Lower leg skin (tissue), 4 donors: ENCODE data around the gene WBP1L. TPM values are rescaled to one million over a fixed set of nuclear protein-coding genes. Genes with fewer than 3 reads are reported as not detected.
"Not testable (repeated sequence)": the region's sequence is repeated elsewhere in the genome, so short reads cannot be mapped to it uniquely, and the experiment has no call there.

Experiments used
- DNase-seq, 2 donors: peaks; one replicate each; pipeline ENCODE4 v3.0.0-alpha.2; 2019; ENCODE audit warnings: low spot score in 2 of 2
- H3K4me3 ChIP-seq: fragments of 200-600 bp; sonication (generic); 2 replicates; pipeline ENCODE4 v1.5.1; 2017; ENCODE audit warnings: mild to moderate bottlenecking, low read depth; ENCODE audit not compliant: poor library complexity, severe bottlenecking
- POLR2A ChIP-seq, 2 donors: fragments of 450-650 bp; IDR thresholded peaks; one replicate each; pipeline ENCODE4 v1.6.1; 2016 to 2017; ENCODE audit warnings: antibody characterized with exemption in 2 of 2, mild to moderate bottlenecking in 1 of 2, moderate library complexity in 1 of 2
- WGBS, 2 donors: methylation state at CpG; one replicate each; pipeline ENCODE4 v1.1.5; 2018; 5-methylcytosine and 5-hydroxymethylcytosine counted together
- intact Hi-C: fragments of 100-400 bp; cut with DNase I; formaldehyde crosslinking; loops from one replicate; pipeline ENCODE4 v1.15.0; 2023; ENCODE audit warnings: low total_unique reads
- total RNA-seq, 4 donors: library from RNA; depleted of rRNA; stranded (reverse); fragments of >200 nt; gene quantifications; one replicate each; pipeline ENCODE4 v1.1.0, GENCODE V29; 2016
- TF ChIP-seq, protein P1 (sequence below), 3 donors: fragments of 450-650 bp; IDR thresholded peaks; one replicate each; pipeline ENCODE4 v1.5.1; 2016; ENCODE audit warnings: antibody characterized with exemption in 3 of 3, mild to moderate bottlenecking in 3 of 3, moderate library complexity in 2 of 3

Gene WBP1L
- 100 to 1,000 TPM; 144 to 171 (median 163) TPM for total RNA-seq

DNA sequence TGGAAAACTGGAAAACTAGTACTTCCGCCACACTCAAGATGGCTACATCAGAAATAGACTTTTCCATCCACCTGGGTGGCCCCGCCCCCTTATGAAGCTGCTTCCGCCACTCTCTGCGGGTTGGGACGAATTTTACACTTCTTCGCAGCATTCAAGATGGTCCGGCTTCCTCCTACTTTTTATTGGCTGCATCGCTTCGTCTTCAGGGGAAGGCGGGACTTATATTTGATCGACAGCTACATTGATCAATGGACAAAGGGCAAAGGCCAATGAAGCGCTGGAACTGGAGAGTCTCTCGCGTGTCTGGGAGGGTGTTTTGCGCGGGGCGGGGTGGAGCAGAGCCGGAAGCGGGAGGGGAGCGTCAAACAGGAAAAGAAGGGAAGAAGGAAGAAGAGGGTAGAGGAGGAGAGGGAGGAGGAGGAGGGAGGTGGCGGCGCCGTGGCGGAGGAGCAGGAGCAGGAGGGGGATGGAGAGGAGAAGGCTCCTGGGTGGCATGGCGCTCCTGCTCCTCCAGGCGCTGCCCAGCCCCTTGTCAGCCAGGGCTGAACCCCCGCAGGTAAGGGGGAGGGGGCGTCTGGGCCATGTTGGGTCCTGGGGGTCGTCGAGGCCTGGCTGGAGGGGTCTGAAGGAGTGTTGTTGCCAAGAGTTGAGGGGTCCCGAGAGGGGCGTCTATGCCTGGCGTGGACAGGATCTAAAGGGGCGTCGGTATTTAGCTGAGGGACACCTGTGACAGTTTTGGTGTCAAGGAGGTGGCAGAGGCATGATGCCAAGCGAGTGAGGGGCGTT lies at the start of gene WBP1L:
Gene WBP1L (plus strand): TSS at position 361 of the 786 bp plus-strand sequence. CDS start 106 bp downstream, at position 467.
- intact Hi-C loops = no loop called here
- WGBS, 2 donors = 0% methylated on average over 36 to 37 of the region's 37 CpGs

DNA sequence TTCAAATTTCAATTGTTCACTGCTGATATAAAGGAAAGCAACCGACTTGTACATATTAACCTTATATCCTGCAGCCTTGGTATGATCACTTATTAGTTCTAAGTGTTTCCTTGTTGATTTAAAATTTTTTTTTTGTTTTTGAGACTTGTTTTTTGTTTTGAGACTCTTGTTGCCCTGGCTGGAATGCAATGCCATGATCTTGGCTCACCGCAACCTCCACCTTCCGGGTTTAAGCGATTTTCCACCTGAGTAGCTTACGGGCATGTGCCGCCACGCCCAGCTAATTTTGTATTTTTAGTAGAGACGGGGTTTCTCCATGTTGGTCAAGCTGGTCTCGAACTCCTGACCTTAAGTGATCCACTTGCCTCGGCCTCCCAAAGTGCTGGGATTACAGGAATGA lies 48.3 kb upstream of the WBP1L start:
- intact Hi-C loops, DNase-seq, H3K4me3 ChIP-seq: not testable (repeated sequence)
- 96% methylated on average over 10 of the region's 10 CpGs for WGBS, 2 donors

More for the DNA sequence above, at the start of gene WBP1L:
- TF ChIP-seq, protein P1, sequence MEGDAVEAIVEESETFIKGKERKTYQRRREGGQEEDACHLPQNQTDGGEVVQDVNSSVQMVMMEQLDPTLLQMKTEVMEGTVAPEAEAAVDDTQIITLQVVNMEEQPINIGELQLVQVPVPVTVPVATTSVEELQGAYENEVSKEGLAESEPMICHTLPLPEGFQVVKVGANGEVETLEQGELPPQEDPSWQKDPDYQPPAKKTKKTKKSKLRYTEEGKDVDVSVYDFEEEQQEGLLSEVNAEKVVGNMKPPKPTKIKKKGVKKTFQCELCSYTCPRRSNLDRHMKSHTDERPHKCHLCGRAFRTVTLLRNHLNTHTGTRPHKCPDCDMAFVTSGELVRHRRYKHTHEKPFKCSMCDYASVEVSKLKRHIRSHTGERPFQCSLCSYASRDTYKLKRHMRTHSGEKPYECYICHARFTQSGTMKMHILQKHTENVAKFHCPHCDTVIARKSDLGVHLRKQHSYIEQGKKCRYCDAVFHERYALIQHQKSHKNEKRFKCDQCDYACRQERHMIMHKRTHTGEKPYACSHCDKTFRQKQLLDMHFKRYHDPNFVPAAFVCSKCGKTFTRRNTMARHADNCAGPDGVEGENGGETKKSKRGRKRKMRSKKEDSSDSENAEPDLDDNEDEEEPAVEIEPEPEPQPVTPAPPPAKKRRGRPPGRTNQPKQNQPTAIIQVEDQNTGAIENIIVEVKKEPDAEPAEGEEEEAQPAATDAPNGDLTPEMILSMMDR (IDR thresholded peaks at IDR 0.05) = no peak
- TF ChIP-seq POLR2A (IDR thresholded peaks at IDR 0.05) = peak in 1 of 2 donors; percentile 52
- peak within 1 kb of the TSS; percentile 92 for H3K4me3 ChIP-seq
- peak; percentile 99 for DNase-seq

DNA sequence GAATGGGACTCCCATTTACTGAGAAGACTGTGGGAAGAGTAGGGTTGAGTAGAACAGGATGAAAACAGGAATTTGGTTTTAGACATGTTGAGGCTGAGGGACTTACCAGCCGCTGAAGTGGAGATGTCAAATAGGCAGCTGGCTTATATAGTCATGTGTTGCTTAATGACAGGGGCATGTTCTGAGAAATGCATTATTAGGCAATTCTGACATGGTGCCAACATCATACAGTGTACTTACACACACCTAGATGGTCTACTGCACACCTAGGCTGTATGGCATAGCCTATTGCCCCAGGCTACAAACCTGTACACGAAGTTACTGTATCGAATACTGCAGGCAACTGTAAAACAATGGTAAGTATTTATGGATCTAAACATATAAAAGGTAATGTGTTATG lies 47.0 kb upstream of the WBP1L start:
- TF ChIP-seq POLR2A (IDR thresholded peaks at IDR 0.05) = no peak
- TF ChIP-seq, protein P1 (IDR thresholded peaks at IDR 0.05) = no peak
- DNase-seq = no peak
- intact Hi-C loops = no loop called here
- WGBS, 2 donors = 56 to 81% methylated on average over 3 of the region's 3 CpGs
- H3K4me3 ChIP-seq = no peak overlapping the region

DNA sequence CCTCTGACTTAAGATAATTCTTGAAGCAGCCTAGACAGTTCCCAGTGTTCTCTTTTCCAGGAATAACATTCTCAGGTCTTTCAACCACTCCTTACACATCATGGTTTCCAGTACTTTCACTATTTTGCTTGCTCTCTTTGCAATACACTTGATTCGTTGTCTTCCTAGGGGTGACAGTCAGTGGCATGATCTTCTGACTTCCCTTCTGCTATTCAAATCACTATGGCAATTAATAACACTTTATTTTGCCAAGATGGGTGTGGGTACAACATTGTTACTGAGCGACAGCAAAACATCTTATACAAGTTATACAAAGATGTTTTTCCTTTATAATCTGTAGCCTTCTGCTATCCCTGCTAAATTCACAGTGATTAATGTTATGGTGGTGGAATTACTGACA lies 44.9 kb upstream of the WBP1L start:
- WGBS, 2 donors = 29 to 42% methylated on average over 2 of the region's 2 CpGs
- no peak for TF ChIP-seq POLR2A (IDR thresholded peaks at IDR 0.05)
- TF ChIP-seq, protein P1 (IDR thresholded peaks at IDR 0.05) = no peak
- intact Hi-C loops = no loop called here
- no peak overlapping the region for H3K4me3 ChIP-seq
- DNase-seq = no peak

DNA sequence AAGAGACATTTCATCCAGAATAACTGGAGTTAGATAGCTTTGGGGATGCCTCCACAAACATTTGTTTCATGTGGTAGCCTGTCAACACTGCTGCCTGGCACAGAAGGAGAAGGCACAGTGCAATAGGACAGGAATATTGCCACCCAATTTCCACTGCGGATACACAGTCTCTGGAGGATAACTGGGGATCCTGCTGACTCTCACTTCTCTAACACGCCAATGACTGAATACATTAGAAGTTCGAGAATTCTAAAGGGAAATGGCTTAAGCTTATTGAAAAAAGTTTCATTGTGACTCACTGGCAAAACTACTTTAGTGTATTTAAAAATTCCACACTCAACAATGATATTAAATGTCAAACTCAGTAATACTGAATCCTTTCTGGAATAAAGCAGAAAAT lies 42.5 kb upstream of the WBP1L start:
- intact Hi-C loops = no loop called here
- 73 to 79% methylated on average over 3 of the region's 3 CpGs for WGBS, 2 donors
- no peak overlapping the region for H3K4me3 ChIP-seq
- no peak for TF ChIP-seq POLR2A (IDR thresholded peaks at IDR 0.05)
- TF ChIP-seq, protein P1 (IDR thresholded peaks at IDR 0.05) = no peak
- DNase-seq = no peak

DNA sequence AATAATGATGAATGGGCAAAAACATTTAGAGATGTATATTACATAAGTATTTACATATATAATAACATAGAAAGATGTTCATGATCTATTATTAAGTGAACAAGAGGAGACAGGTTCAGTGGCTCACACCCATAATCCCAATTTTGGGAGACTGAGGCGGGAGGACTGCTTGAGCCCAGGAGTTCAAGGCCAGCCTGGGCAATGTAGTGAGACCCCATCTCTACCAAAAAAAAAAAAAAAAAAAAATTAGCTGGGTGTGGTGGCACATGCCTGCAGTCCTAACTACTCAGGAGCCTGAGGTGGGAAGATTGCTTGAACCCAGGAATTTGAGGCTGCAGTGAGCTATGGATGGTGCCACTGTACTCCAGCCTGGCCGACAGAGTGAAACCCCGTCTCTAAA lies 42.0 kb upstream of the WBP1L start:
- DNase-seq = no peak
- intact Hi-C loops = no loop called here
- TF ChIP-seq POLR2A (IDR thresholded peaks at IDR 0.05) = no peak
- TF ChIP-seq, protein P1 (IDR thresholded peaks at IDR 0.05) = no peak
- H3K4me3 ChIP-seq = no peak overlapping the region
- 96 to 98% methylated on average over 3 of the region's 3 CpGs for WGBS, 2 donors
